Esophagus muscularis mucosa (tissue), 4 donors: ENCODE measurements around the gene CSRP3.

Experiments used
- CTCF ChIP-seq, 3 experiments: fragments of 200-600 bp in 2 of 3; fragments of 450-650 bp in 1 of 3; sonication (generic) in 2 of 3; IDR thresholded peaks; one replicate each; pipeline ENCODE4 v1.5.1; 2017 to 2019; ENCODE audit warnings: antibody characterized with exemption in 3 of 3, mild to moderate bottlenecking in 2 of 3, moderate library complexity in 1 of 3
- EP300 ChIP-seq: sonication (generic); formaldehyde crosslinking; IDR thresholded peaks from one replicate; pipeline ENCODE4 v1.6.1; 2017; ENCODE audit warnings: antibody characterized with exemption
- POLR2A ChIP-seq: fragments of 450-650 bp; IDR thresholded peaks from one replicate; pipeline ENCODE4 v1.6.1; 2017; ENCODE audit warnings: antibody characterized with exemption, moderate library complexity, mild to moderate bottlenecking, low read depth
- POLR2AphosphoS5 ChIP-seq, 2 donors: sonication (generic); formaldehyde crosslinking; IDR thresholded peaks; one replicate each; pipeline ENCODE4 v1.6.1; 2017; ENCODE audit warnings: antibody characterized with exemption in 2 of 2

GRCh38 chr11:19208959-19209546, 7.3 kb upstream of the CSRP3 start:
- no peak for TF ChIP-seq CTCF (IDR thresholded peaks at IDR 0.05)
- TF ChIP-seq POLR2A = no peak
- TF ChIP-seq POLR2AphosphoS5 (IDR thresholded peaks at IDR 0.05) = no peak
- no peak for TF ChIP-seq EP300
